Heart left ventricle (tissue), 16 donors: ENCODE results near the gene CEP350. TPM values are rescaled to one million over a fixed set of nuclear protein-coding genes. Genes with fewer than 3 reads are reported as not detected.

ENCODE experiments used
- ATAC-seq, 4 donors: fragments of 200-7000 bp; cut with Tn5 transposase; one replicate each; pipeline ENCODE4 v1.9.1; 2020 to 2022; ENCODE audit warnings: moderate library complexity in 4 of 4, mild to moderate bottlenecking in 3 of 4, moderate number of reproducible peaks in 1 of 4
- DNase-seq, 5 donors: peaks; one replicate each; pipeline ENCODE4 v3.0.0-alpha.2; 2020
- H3K27ac ChIP-seq, 12 donors: fragments of 200-600 bp; sonication (generic) in 4 of 12; one replicate each; pipeline versions ENCODE4 v1.5.0 to v1.8.0; 2016 to 2022; ENCODE audit warnings: mild to moderate bottlenecking in 2 of 12
- H3K27me3 ChIP-seq, 9 donors: fragments of 200-600 bp; sonication (generic) in 2 of 9; one replicate each; pipeline versions ENCODE4 v1.5.1 to v1.8.0; 2016 to 2022; ENCODE audit warnings: mild to moderate bottlenecking in 3 of 9
- H3K36me3 ChIP-seq, 9 donors: fragments of 200-600 bp; sonication (generic) in 2 of 9; one replicate each; pipeline versions ENCODE4 v1.5.0 to v1.8.0; 2018 to 2022; ENCODE audit warnings: mild to moderate bottlenecking in 2 of 9
- H3K4me1 ChIP-seq, 12 donors: fragments of 200-600 bp; sonication (generic) in 4 of 12; one replicate each; pipeline versions ENCODE4 v1.5.0 to v1.8.0; 2016 to 2022; ENCODE audit warnings: mild to moderate bottlenecking in 3 of 12
- H3K4me3 ChIP-seq, 12 donors: fragments of 200-600 bp; sonication (generic) in 4 of 12; one replicate each; pipeline versions ENCODE4 v1.5.0 to v1.8.0; 2017 to 2022; ENCODE audit warnings: mild to moderate bottlenecking in 9 of 12, moderate library complexity in 4 of 12
- H3K9me3 ChIP-seq, 12 donors: fragments of 200-600 bp; sonication (generic) in 4 of 12; one replicate each; pipeline versions ENCODE4 v1.5.0 to v1.8.0; 2016 to 2022; ENCODE audit warnings: mild to moderate bottlenecking in 1 of 12
- CTCF ChIP-seq, 12 donors: fragments of 200-600 bp; sonication (generic) in 4 of 12; IDR thresholded peaks; one replicate each; pipeline versions ENCODE4 v1.5.0 to v1.8.0; 2018 to 2022; ENCODE audit warnings: antibody characterized with exemption in 12 of 12, mild to moderate bottlenecking in 5 of 12
- POLR2A ChIP-seq, 2 donors: fragments of 450-650 bp; IDR thresholded peaks; one replicate each; pipeline ENCODE4 v1.6.1; 2017; ENCODE audit warnings: antibody characterized with exemption in 2 of 2, mild to moderate bottlenecking in 2 of 2, moderate library complexity in 2 of 2
- WGBS, 4 donors: extraction: QIAGEN DNeasy Blood & Tissue Kit in 2 of 4; methylation state at CpG; one replicate each; pipeline versions ENCODE4 v1.1.5 to v1.1.7; 2013 to 2018; 5-methylcytosine and 5-hydroxymethylcytosine counted together
- intact Hi-C, 10 donors: fragments of 100-400 bp; cut with DNase I; formaldehyde crosslinking; loops; one replicate each; pipeline versions ENCODE4 v1.11.1 to v1.14.2; 2022
- long read RNA-seq, 3 donors: library from polyadenylated mRNA; unstranded; transcript quantifications; one replicate each; pipeline ENCODE4 v2.0.0, GENCODE V29; 2020 to 2021
- polyA plus RNA-seq, 2 donors: library from polyadenylated mRNA; stranded (reverse); fragments of 200-250 nt; gene quantifications; one replicate each; pipeline ENCODE4 v1.2.3, GENCODE V29; 2013
- total RNA-seq, 9 donors: library from RNA; depleted of rRNA in 2 of 9; stranded (reverse); fragments of >200 nt in 2 of 9; fragmentation: NEBNext Ultra II Directional in 3 of 9; extraction: Animal tissue kit (Norgen Biotek cat#: 25700) in 3 of 9; gene quantifications; one replicate each; pipeline versions ENCODE4 v1.1.0 to v1.2.4, GENCODE V29; 2016 to 2023
- donor health status: ischemic (EF 13 %, LVEDD 7.1; RV severe dilation, severe dysfunction).
- donor health status: healthy with polysubstance abuse.
- donor health status: DM: no; HTN: yes; CAD: no.
- donor health status: DM: no; HTN: no; CAD: no.
- donor health status: ischemic (EF 25% LVEDD 6.9; RV normal size, moderate dysfunction).
- donor health status: ischemic (EF 25% LVEDD 5.7; RV mildly dilated, moderate dysfunction).
- donor health status: healthy.
- donor health status: DM: yes; HTN: yes; CAD: no.
- donor health status: ischemic (EF 35%, LVEDD 5.7; RV mildly dilated, moderate dysfunction).
- donor health status: nonischemic (EF 11% LVEDD 7.7; RV severe dilation, severe dysfunction).
- donor health status: DM: yes; HTN: yes; CAD: no.
- donor health status: PGD.
- donor health status: ischemic (EF 29% LVEDD 5.4; RV normal size, mild dysfunction).
- donor health status: nonischemic (EF 23%, LVEDD 6.1; RV moderate dilation, normal function).

The CEP350 gene, protein sequence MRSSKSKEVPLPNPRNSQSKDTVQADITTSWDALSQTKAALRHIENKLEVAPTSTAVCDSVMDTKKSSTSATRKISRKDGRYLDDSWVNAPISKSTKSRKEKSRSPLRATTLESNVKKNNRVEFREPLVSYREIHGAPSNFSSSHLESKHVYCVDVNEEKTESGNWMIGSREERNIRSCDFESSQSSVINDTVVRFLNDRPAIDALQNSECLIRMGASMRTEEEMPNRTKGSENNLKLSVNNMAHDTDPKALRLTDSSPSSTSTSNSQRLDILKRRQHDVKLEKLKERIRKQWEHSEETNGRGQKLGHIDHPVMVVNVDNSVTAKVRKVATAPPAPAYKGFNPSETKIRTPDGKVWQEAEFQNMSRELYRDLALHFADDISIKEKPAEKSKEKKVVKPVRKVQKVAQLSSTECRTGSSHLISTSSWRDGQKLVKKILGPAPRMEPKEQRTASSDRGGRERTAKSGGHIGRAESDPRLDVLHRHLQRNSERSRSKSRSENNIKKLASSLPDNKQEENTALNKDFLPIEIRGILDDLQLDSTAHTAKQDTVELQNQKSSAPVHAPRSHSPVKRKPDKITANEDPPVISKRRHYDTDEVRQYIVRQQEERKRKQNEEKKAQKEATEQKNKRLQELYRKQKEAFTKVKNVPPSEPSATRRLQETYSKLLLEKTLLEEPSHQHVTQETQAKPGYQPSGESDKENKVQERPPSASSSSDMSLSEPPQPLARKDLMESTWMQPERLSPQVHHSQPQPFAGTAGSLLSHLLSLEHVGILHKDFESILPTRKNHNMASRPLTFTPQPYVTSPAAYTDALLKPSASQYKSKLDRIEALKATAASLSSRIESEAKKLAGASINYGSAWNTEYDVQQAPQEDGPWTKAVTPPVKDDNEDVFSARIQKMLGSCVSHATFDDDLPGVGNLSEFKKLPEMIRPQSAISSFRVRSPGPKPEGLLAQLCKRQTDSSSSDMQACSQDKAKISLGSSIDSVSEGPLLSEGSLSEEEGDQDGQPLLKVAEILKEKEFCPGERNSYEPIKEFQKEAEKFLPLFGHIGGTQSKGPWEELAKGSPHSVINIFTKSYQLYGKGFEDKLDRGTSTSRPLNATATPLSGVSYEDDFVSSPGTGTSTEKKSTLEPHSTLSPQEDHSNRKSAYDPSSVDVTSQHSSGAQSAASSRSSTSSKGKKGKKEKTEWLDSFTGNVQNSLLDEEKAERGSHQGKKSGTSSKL (N-terminal part only)
- total RNA-seq: 10 to 100 TPM; 29.9 to 65.3 (median 41.8) TPM
- polyA plus RNA-seq: 10 to 100 TPM in 1 of 2 donors, 1 to 10 TPM in 1; 7.8 to 10.1 TPM
- long read RNA-seq, donor 1, partial matches to known transcripts: 4 of 15 reads
- long read RNA-seq, donor 1, other reads (novel, unspliced or antisense): 11 of 15 reads
- long read RNA-seq, donor 2, partial matches to known transcripts: 2 of 9 reads
- long read RNA-seq, donor 2, other reads (novel, unspliced or antisense): 7 of 9 reads
- long read RNA-seq, donor 3, partial matches to known transcripts: 2 of 11 reads
- long read RNA-seq, donor 3, other reads (novel, unspliced or antisense): 9 of 11 reads

DNA sequence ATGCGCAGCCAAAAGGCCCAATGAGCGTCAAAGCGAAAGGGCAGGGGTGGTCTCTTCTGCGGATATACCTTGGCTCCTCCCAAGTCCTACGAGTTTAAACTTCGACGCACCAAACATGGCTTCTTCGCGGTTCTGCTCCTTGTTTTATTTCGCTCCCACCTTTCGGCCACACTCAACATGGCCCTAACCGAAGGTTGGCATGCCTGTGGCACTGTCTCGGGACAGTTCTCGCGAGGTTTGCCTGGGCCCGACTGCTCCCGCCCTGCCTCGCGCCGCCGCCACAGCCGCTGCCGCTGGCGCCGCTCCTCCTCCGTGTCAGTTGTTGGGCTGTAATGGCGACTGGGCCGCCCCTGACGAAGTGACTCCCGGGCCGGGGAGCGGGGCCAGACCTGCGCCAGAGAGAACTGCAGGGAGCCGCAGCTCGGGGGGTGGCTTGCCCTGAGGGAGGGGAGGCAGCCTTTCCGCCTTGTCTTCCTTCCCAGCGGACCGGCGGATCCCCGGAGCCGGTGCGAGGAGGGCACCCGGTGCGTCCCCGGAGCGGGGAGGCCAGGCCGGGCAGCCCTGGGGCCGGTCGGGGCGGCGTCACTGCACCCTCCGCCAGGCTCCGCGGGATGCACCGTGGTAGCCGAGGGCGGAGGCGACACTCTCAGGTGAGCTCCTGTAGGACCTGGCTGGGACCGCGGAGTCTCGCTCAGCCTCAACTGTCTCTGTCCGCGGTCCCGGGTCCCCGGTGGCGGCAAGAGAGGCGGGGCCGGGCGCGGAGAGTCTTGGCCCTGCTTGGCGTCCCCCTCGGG, at the start of gene CEP350:
TSS of gene CEP350 (plus strand) at position 318 of the 794 bp plus-strand sequence. CDS start 31,372 bp downstream, outside the sequence.
- WGBS, 4 donors: 0 to 1% (median 0%) methylated on average over 26 to 72 of the region's 72 CpGs
- intact Hi-C loops: loop anchor here in 9 of 10 donors (1.0 to 10.0 kb wide), 6 partner anchors 48 to 200 kb away; partner anchors contain the start of genes TOR1AIP1 (in 8 of the 9), QSOX1 (in 1 of the 9) and TOR1AIP2 (in 1 of the 9)
- H3K36me3 ChIP-seq: no peaks in the 10 kb centered on the region
- peak; percentile 97 to 99 (median 98) for ATAC-seq
- no peaks in the 10 kb centered on the region for H3K27me3 ChIP-seq
- no peaks in the 10 kb centered on the region for H3K9me3 ChIP-seq
- peaks cover 0 to 48% (median 32%) of the 10 kb centered on the region in 12 donors for H3K4me1 ChIP-seq
- TF ChIP-seq CTCF (IDR thresholded peaks at IDR 0.05) (peak in 1 of 12 donors; percentile 11), POLR2A (IDR thresholded peaks at IDR 0.05) (peak; percentile 46 to 71)
- peak within 1 kb of the TSS; percentile 72 to 96 (median 86) for H3K4me3 ChIP-seq
- peak within 1 kb of the TSS; percentile 83 to 98 (median 95) for H3K27ac ChIP-seq
- peak; percentile 99 for DNase-seq

DNA sequence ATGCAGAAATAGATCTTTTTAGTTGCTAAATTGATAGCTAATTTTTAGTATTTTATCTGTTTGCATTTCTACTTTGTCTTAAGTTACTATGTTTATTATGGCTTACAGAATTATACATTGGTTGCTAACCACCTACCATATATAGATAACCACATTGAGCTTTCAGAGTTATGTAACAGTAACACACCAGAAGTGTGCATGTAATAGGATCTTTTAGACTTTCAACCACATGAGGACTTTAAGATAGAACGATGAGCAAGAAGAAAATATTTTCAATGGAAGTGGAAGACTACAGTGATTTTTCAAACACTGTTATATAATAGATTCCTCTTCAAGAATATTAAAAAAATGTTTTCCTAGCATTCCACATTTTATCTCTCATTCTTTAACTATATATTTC, 43.7 kb upstream of the CEP350 start:
- Histone ChIP-seq H3K36me3 (peaks cover 0 to 100% (median 96%) of the 10 kb centered on the region in 9 donors), H3K27ac (no peak overlapping the region), H3K4me3 (no peak overlapping the region), H3K9me3 (no peaks in the 10 kb centered on the region), H3K27me3 (no peaks in the 10 kb centered on the region), H3K4me1 (no peaks in the 10 kb centered on the region)
- intact Hi-C loops: loop anchor here in 1 of 10 donors (10.0 kb wide), 1 partner anchor 164 kb away; no protein-coding TSS in a partner anchor
- TF ChIP-seq CTCF (IDR thresholded peaks at IDR 0.05): no peak
- no peak for TF ChIP-seq POLR2A (IDR thresholded peaks at IDR 0.05)
- WGBS, 4 donors: 60 to 83% (median 72%) methylated on average over 1 of the region's 1 CpG
- no peak for ATAC-seq
- DNase-seq: no peak

- no peak for TF ChIP-seq POLR2A (IDR thresholded peaks at IDR 0.05)
- Histone ChIP-seq H3K36me3 (peaks cover 0 to 100% (median 96%) of the 10 kb centered on the region in 9 donors), H3K4me3 (no peak overlapping the region), H3K4me1 (no peaks in the 10 kb centered on the region), H3K9me3 (no peaks in the 10 kb centered on the region), H3K27ac (no peak overlapping the region), H3K27me3 (no peaks in the 10 kb centered on the region)
- no peak for ATAC-seq
- 95 to 98% (median 96%) methylated on average over 3 of the region's 3 CpGs for WGBS, 4 donors
- intact Hi-C loops: loop anchor here in 1 of 10 donors (10.0 kb wide), 1 partner anchor 163 kb away; no protein-coding TSS in a partner anchor
- DNase-seq: no peak
These were observed 42.8 kb upstream of the CEP350 start for GRCh38 chr1:179911812-179912211.
